HG03280 (cell line): ENCODE measurements around the gene OR4C6.
A peak's percentile ranks its signal among the peaks of the same experiment; 100 is the strongest.

ENCODE experiments used
- ATAC-seq: cut with Tn5 transposase; IDR thresholded peaks from one replicate; pipeline ENCODE4 v1.9.1; 2021; ENCODE audit warnings: mild to moderate bottlenecking, moderate library complexity; ENCODE audit not compliant: unreplicated experiment

The OR4C6 gene

DNA sequence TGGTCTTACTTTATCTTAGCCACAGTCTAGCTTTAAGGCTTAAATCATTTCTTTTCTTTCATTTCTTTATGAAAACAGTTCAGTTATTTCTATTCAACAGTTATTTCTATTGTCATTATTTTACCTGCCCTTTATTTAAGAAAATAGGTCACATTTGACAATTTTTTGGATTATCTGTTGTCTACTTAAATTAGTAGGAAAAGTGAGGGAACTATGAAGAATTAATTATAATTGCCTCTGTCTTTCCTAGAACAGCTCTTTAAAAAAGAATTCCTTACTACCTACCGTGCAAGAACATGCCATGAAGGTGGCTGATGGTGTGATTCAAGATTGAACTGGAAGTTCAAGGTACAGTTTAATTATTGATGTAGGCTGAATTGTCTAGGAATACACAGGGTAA, at the start of gene OR4C6:
Gene OR4C6, plus strand, starts transcription at position 301 of the 400 bp plus-strand sequence. CDS start 2,966 bp downstream, outside the sequence.
- ATAC-seq = no peak

DNA sequence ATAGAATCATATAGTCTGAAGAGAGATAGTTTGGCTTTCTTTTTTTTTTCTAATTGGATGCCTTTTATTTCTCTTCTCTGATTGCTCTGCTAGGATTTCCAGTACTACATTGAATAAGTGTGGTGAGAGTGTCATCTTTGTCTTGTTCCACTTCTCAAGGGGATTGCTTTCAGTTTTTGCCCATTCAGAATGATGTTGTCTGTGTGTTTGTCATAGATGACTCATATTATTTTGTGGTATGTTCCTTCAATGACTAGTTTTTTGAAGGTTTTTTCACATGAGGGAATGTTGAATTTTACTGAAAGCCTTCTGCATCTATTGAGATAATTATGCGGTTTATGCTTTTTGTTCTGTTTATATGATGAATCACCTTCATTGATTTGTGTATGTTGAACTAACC, 37.5 kb upstream of the OR4C6 start:
- ATAC-seq = no peak

DNA sequence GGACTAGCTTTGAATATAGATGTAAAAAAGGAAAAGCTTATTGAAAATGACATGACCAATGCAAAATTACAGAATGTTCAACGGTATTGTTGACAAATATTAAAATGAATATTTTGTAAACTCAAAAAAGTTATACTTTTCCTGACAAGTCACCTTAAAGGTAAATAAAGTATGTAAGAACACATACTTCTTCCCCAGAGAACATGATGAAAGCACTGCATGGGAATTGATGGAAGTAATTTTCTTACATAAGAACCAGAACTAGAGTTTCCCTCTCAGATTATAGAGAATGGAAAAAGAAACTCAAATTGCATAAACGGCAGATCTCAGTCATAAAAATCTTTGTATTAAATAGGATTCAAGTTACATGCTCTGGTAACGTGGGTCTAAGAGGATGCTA, 27.2 kb upstream of the OR4C6 start, which contains the start of gene OR4P4:
Gene OR4P4, plus strand, starts transcription at position 301 of the 400 bp plus-strand sequence.
- ATAC-seq = no peak

DNA sequence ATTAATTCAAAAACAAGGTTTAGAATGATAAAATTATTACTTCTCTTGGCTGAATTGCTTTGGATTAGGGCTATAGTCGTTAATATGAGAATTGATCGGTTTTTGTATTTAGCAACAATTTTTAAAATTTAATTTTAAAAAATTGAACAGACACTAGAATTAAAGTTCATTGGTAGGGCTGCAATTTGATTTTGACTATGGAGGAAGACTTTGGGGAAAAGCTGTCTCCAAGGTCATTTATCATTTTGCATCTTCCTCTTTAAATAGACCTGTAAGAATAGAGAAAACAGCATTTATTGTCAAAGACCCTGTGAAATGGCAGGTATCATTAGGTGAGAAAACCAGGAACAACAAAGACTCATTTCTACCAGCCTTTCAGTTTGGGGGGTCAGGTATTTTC, 14.0 kb upstream of the OR4C6 start, which contains the start of gene OR4S2:
Gene OR4S2, plus strand, starts transcription at position 301 of the 400 bp plus-strand sequence. CDS start 2,577 bp downstream, outside the sequence.
- no peak for ATAC-seq

- ATAC-seq = no peak
These were observed 9.4 kb upstream of the OR4C6 start for GRCh38 chr11:55652560-55652959.

- ATAC-seq = no peak
These were observed 6.9 kb upstream of the OR4C6 start for GRCh38 chr11:55655096-55655495.

DNA sequence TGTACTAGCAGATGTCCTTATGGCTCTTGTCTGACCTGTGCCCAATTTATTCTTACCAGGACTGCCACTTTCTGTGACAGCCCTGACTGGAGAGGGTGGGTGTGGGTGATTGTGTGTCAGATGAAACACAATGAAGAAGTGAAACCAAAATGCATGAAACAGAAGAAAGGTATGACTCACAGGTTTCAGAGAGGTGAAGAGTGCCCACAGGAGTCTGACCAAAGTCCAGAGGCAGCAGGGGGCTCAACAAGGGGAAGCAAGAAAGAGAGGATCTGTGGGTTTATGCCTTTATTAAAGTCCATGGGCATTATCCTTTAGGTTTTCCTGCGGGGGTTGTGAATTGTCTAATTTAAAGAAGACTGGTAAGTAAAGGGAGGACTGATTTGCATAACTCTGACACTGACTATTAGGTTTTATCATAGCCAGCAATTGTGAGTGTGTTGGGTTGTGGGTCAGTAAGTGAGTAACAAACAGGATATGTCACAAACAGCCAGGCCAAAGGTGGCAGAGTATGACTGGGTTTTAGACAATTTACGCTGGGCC, 3.9 kb upstream of the OR4C6 start:
- ATAC-seq = peak; percentile 95

DNA sequence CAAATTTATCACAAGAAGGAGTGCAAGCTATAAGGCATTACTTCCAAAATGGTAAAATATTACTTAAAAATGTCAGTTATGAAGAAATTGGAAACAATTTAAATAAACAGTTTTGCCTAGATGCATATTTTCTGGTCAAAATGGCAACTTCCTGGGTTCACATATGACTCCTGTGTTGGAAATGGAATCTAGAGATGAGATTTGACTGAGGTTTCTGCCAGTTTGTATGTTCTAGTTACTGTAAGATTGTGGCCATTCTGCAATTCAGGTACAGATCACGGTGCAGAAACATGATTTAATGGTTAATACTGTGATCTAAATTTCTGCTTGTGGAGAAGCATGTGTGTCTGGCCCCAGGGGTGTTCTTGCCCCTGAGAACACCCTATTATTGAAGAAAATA, 3.4 kb upstream of the OR4C6 start:
- ATAC-seq = peak; percentile 38

DNA sequence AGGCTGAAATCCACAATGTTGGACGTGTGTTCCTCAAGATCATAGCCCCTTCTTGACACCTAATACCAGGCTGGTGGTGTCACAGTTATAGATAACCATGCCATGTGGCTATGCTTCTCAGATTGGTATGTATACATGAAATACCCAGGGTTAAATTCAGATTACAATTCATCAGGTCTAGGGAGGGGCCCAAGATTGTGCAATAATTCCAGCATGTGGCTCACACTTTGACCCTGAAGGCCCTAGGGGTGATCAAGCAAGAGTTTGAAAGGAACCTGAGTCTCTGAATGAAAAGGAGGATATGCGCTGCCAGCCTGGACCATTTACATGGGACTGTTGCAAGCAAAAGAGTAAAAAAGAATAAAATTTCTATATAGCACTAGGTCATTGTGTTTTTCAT, 7.4 kb downstream of the OR4C6 start:
- no peak for ATAC-seq

GRCh38 chr11:55673860-55674259, 11.9 kb downstream of the OR4C6 start:
- ATAC-seq = no peak

- peak; percentile 58 for ATAC-seq
These were observed 35.8 kb downstream of the OR4C6 start for GRCh38 chr11:55697817-55698216.

- no peak for ATAC-seq
These were observed 39.4 kb downstream of the OR4C6 start for GRCh38 chr11:55701429-55701828.

DNA sequence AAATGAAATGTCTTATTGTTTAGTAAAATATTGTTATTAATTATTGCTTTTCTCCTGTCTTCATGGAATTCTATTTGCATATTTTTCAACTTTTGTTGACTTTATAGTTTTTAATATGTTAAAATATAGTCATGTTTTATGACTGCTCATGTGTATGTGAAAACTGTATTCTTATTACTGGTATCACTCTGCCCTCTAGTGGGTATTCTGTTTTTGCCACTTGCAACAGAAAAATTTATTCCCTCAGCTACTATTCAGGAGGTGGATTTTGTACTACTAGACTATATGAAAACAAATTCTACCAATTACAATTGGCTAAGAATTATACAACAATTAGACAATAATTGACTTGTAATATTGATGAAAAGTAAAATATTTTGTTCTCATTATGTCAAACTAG, 45.0 kb downstream of the OR4C6 start:
- peak; percentile 57 for ATAC-seq

GRCh38 chr11:55714982-55715888, 53.2 kb downstream of the OR4C6 start:
- ATAC-seq = no peak
